Activated naive CD4-positive, alpha-beta T cell treated with anti-CD3 and anti-CD28 coated beads, Interleukin-2, amount 50 U/mL, for 72 hours (primary cell): Measurements from ENCODE around the gene KRT9. TPM values are rescaled to one million over a fixed set of nuclear protein-coding genes. Genes with fewer than 3 reads are reported as not detected.
A peak's percentile ranks its signal among the peaks of the same experiment; 100 is the strongest.
"Not testable (repeated sequence)": the region's sequence is repeated elsewhere in the genome, so short reads cannot be mapped to it uniquely, and the experiment has no call there.

Experiments
- ATAC-seq, 2 donors: fragments of 150-1000 bp; cut with Tn5 transposase; 2 replicates each; pipeline ENCODE4 v1.10.0; 2021; ENCODE audit warnings: mild to moderate bottlenecking in 2 of 2, moderate library complexity in 2 of 2
- DNase-seq, 2 donors: peaks; one replicate each; pipeline ENCODE4 v3.0.0; 2021 to 2022; ENCODE audit warnings: low spot score in 2 of 2
- H3K27ac Mint-ChIP-seq, 2 donors: one replicate each; pipeline ENCODE4 v1.8.0; 2022; ENCODE audit warnings: mild to moderate bottlenecking in 2 of 2, mixed read lengths in 2 of 2
- H3K36me3 Mint-ChIP-seq, 2 donors: one replicate each; pipeline ENCODE4 v1.8.0; 2022; ENCODE audit warnings: mixed read lengths in 2 of 2
- H3K9me3 Mint-ChIP-seq, 2 donors: one replicate each; pipeline ENCODE4 v1.8.0; 2022; ENCODE audit warnings: mixed read lengths in 2 of 2
- total RNA-seq, 2 donors: library from RNA; stranded (reverse); gene quantifications; one replicate each; pipeline ENCODE4 v1.2.3, GENCODE V29; 2022

The KRT9 gene
- total RNA-seq, 2 donors from 2014 or later, result not detected

DNA sequence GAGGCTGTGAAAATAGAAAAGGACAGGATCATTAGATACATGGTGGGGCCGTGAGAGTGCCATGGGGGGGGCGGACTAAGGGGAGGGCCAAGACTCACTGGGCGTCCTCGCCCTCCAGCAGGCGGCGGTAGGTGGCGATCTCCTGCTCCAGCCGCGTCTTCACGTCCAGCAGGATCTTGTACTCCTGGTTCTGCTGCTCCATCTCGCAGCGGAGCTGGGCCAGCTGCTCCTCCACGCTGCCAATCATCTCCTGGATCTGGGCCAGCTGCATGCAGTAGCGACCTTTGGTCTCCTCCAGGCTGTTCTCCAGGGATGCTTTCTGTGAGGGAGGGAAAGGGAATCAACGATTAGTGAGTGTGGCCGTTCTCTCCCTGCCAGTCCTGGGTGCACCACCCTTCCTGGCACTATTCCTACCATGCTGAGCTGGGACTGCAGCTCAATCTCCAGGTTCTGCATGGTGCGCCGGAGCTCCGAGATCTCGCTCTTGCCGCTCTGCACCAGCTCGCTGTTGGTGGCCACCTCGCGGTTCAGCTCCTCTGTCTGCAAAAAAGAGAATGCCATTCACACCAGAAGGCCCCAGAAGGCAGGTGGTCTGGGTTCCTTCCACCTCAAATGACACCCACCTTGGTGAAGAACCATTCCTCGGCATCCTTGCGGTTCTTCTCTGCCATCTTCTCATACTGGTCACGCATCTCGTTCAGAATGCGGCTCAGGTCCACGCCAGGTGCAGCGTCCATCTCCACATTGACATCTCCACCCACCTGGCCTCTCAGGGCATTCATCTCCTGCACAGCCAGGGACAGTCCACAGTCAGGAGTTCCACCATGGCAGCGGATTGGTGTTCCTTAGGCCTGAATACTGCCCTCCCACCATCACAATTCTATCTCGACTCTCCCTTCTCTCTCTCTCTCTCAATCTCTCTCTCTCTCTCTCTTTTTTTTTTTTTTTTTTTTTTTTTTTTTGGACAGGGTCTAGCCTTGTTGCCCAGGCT is 11.6 kb upstream of the KRT9 start:
- DNase-seq (no peak), ATAC-seq (no peak)
- H3K36me3 Mint-ChIP-seq, result no peaks in the 10 kb centered on the region
- H3K9me3 Mint-ChIP-seq, result no peaks in the 10 kb centered on the region
- H3K27ac Mint-ChIP-seq, result no peak overlapping the region

DNA sequence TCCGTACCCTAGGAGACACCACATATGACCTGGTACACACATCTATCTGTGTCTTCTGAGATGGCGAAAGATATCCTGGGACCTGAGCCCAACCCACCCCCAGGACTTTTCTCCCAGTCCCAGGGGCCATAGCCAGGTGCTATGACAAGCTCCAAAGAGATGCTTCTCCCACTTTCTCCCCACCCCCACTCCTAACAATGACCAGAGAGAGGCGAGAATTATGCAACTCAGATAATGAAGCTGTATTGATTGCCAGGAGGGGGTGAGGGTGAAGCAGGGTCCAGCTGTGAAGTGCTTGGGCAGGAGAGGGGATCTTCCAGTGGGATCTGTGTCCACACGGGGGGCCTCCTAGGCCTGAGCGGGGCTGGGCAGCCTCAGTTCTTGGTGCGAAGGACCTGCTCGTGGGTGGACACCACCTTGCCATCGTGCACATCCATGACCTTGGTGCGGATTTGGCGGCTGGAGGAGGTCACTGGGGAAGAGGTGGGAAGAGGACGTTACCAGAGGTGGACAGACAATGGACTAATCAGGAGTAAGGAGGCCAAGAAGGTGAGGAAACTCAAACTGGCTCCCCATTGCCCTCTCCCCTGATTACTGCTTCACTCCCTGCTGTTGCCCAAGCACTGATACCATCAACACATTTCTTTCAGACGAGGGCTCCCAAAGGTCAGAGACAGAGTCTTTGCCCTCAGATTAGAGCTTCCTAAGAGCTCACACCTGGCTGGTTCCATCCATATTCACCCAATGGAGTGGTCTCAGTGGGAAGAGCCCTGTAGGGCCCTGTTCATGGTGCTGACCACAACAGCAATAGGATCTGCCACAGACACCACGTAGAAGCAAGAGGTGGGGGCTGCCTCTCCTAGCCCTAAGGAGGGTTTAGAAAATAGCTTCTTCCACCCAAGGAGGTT is 10.5 kb upstream of the KRT9 start:
- H3K36me3 Mint-ChIP-seq, DNase-seq, H3K27ac Mint-ChIP-seq, H3K9me3 Mint-ChIP-seq, ATAC-seq: not testable (repeated sequence)

DNA sequence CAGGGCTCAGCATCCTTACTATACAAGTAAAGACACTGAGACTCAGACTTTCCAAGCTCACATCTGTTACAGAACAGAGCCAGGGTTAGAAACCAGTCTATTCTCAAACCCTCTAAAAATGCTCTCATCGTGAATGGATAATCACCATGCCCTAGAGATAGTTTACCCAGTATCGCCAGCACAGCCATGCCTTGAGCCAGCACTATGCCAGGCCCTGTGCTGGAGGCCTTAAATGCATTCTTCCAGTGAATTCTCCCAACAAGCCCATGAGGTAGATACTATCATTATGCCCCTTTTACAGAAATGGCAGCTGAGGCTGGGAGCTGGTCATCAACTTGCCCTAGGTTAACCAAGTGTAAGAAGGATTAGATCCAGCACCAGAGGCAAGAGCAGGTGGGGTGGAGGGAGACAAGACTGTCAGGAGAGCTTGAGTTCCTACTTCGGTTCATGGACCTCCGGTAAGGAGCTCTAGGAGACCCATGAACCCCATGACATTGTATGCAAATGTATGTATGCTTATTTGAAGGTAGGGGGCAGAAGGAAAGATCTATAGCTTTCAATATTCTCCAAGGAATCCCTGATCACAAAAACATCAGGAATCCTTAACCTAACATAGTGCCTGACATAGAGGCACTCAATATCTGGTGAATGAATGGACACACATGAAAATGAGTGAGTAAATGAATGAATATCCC is 9.7 kb upstream of the KRT9 start:
- ATAC-seq (no peak), DNase-seq (no peak)
- Mint-ChIP-seq H3K36me3 (no peaks in the 10 kb centered on the region), H3K27ac (no peak overlapping the region), H3K9me3 (no peaks in the 10 kb centered on the region)

- Mint-ChIP-seq H3K36me3 (no peaks in the 10 kb centered on the region), H3K9me3 (no peaks in the 10 kb centered on the region), H3K27ac (no peak overlapping the region)
- ATAC-seq (no peak), DNase-seq (no peak)
These were observed 9.0 kb upstream of the KRT9 start for GRCh38 chr17:41580687-41581365.

DNA sequence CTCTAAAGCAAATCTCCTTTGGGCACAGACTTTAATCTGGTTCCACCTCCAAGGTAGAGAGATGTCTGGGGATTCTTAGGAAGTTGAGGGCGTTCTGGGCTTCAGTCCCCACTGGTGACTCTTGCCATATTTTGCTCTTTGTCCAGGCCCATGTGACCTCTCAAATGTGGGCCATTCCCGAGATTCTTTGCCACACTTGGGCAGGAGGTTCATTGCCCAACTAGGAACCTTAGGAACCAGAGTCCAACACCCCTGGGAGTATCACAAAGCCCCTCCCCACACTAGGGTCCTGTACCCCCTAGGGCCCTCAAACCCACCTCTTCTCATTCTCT is 8.4 kb upstream of the KRT9 start:
- H3K9me3 Mint-ChIP-seq, result no peaks in the 10 kb centered on the region
- no peaks in the 10 kb centered on the region for H3K36me3 Mint-ChIP-seq
- ATAC-seq, result no peak
- no peak overlapping the region for H3K27ac Mint-ChIP-seq
- no peak for DNase-seq

DNA sequence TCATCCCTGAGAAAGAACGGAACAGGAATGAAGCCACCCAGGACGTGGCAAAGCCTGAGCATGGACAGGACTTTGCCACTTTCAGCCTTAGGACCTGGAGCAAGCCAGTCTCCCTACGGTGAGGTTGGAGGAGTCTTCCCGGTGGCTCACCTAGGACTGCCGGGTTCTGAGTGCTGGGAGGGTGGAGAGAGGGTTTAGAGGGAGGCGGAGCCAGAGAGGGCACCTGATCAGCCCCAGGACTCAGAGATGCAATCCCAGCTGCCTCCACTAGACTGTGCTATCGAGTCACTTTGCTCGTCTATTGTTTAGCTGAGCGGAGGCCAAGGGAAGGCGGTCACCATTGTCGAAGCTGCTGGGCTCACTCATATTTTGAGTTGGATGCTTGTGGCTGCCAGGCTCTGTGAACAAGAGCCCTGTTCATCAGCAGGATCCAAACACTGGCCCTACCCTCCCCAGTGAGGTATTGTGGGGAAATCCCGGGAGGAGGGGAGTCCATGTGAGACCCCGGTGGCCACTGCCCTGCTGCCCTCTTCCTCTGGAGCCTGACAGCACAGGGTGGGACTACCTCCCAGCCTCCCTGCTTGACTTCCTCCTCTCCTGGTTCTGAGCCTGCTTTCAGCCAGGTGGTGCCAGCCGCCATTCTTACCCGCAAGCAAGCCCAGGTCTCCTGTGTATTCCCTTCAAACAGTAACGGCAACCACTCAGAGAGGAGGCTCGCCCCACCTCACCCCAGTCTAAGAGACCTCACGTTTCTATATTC is 7.8 kb upstream of the KRT9 start:
- no peak overlapping the region for H3K27ac Mint-ChIP-seq
- no peaks in the 10 kb centered on the region for H3K36me3 Mint-ChIP-seq
- peak; percentile 86 to 94 for ATAC-seq
- no peaks in the 10 kb centered on the region for H3K9me3 Mint-ChIP-seq
- DNase-seq, result peak in 1 of 2 donors; percentile 86

GRCh38 chr17:41578971-41579370 is 7.1 kb upstream of the KRT9 start:
- no peaks in the 10 kb centered on the region for H3K9me3 Mint-ChIP-seq
- no peak overlapping the region for H3K27ac Mint-ChIP-seq
- DNase-seq (no peak), ATAC-seq (no peak)
- no peaks in the 10 kb centered on the region for H3K36me3 Mint-ChIP-seq

GRCh38 chr17:41578538-41578937 is 6.7 kb upstream of the KRT9 start:
- DNase-seq (no peak), ATAC-seq (no peak)
- no peaks in the 10 kb centered on the region for H3K9me3 Mint-ChIP-seq
- no peak overlapping the region for H3K27ac Mint-ChIP-seq
- no peaks in the 10 kb centered on the region for H3K36me3 Mint-ChIP-seq

- not testable (repeated sequence) for H3K9me3 Mint-ChIP-seq, H3K36me3 Mint-ChIP-seq, ATAC-seq, H3K27ac Mint-ChIP-seq, DNase-seq
These were observed 4.9 kb upstream of the KRT9 start for GRCh38 chr17:41576740-41577139.

GRCh38 chr17:41575336-41575735 is 3.5 kb upstream of the KRT9 start:
- H3K27ac Mint-ChIP-seq, result no peak overlapping the region
- H3K9me3 Mint-ChIP-seq, result no peaks in the 10 kb centered on the region
- H3K36me3 Mint-ChIP-seq, result no peaks in the 10 kb centered on the region
- no peak for DNase-seq
- ATAC-seq, result no peak

- H3K9me3 Mint-ChIP-seq, result peaks cover 8 to 12% of the 10 kb centered on the region in 2 donors
- no peak for ATAC-seq
- DNase-seq, result no peak
- H3K36me3 Mint-ChIP-seq, result no peaks in the 10 kb centered on the region
- H3K27ac Mint-ChIP-seq, result no peak overlapping the region
These were observed 4.5 kb downstream of the KRT9 start for GRCh38 chr17:41567317-41567716.

- Mint-ChIP-seq H3K36me3 (no peaks in the 10 kb centered on the region), H3K9me3 (peaks cover 8 to 12% of the 10 kb centered on the region in 2 donors), H3K27ac (no peak overlapping the region)
- no peak for ATAC-seq
- no peak for DNase-seq
These were observed 6.5 kb downstream of the KRT9 start for GRCh38 chr17:41565338-41565737.

- ATAC-seq (no peak), DNase-seq (no peak)
- no peaks in the 10 kb centered on the region for H3K36me3 Mint-ChIP-seq
- H3K27ac Mint-ChIP-seq, result no peak overlapping the region
- peaks cover 8 to 12% of the 10 kb centered on the region in 2 donors for H3K9me3 Mint-ChIP-seq
These were observed 8.2 kb downstream of the KRT9 start for GRCh38 chr17:41563607-41564170.

GRCh38 chr17:41561554-41561953 is 10.3 kb downstream of the KRT9 start:
- Mint-ChIP-seq H3K36me3 (no peaks in the 10 kb centered on the region), H3K27ac (no peak overlapping the region), H3K9me3 (no peaks in the 10 kb centered on the region)
- ATAC-seq (no peak), DNase-seq (no peak)

GRCh38 chr17:41559548-41559947 is 12.3 kb downstream of the KRT9 start:
- H3K27ac Mint-ChIP-seq, result no peak overlapping the region
- ATAC-seq, result no peak
- no peaks in the 10 kb centered on the region for H3K9me3 Mint-ChIP-seq

More at GRCh38 chr17:41559548-41559947, 12.3 kb downstream of the KRT9 start:
- H3K36me3 Mint-ChIP-seq, result no peaks in the 10 kb centered on the region
- no peak for DNase-seq
